NCI-H128 (cell line): ENCODE measurements around the gene DLX2.
"Not testable (repeated sequence)": the region's sequence is repeated elsewhere in the genome, so short reads cannot be mapped to it uniquely, and the experiment has no call there.

Experiments
- DNase-seq: peaks from one replicate; lab custom pipeline; 2025; ENCODE audit not compliant: unreplicated experiment; lab: John Stamatoyannopoulos, UW

DLX2 gene

GRCh38 chr2:172083628-172084394, 18.9 kb downstream of the DLX2 start:
- no peak for DNase-seq

- no peak for DNase-seq
These were observed 19.6 kb downstream of the DLX2 start for GRCh38 chr2:172082944-172083627.

DNA sequence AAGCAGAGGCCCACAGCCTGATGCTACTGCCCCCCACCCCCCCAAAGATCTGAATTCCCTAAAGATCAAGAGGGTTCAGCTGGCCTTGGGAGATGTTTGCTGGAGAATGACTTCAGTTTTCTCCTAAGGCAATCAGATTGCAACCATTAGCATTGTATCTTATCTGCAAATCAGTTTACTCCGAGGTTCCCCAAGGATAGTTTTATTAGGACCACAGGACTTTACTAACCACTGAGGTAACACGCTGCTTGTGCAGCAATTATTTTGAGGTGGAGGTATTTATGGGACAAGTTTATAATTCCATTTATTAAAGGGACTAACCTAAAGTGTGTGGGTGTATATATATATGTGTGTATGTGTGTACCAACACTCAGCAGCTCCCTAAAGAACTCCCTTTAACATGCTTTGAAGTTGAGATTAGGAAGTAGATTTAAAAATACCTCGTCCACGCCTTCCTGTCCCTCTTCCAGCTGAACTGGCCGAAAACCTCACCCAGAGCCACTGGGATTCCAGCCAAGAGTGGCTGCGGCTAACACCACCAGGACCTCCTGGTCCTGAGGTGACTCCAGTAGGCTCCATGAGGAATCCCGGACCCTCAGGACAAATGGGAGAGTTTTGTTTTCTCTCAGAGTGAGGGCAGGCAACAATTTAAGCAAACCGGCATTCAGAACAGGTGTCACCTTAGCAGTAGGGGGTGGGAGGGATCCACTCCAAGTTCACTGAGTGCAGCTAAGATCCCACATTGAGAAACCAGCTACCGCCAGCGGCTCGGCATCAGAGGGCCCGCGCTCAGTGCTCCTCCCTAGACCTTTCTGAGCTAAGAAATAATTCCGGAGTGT, 20.4 kb downstream of the DLX2 start:
- DNase-seq = no peak

DNA sequence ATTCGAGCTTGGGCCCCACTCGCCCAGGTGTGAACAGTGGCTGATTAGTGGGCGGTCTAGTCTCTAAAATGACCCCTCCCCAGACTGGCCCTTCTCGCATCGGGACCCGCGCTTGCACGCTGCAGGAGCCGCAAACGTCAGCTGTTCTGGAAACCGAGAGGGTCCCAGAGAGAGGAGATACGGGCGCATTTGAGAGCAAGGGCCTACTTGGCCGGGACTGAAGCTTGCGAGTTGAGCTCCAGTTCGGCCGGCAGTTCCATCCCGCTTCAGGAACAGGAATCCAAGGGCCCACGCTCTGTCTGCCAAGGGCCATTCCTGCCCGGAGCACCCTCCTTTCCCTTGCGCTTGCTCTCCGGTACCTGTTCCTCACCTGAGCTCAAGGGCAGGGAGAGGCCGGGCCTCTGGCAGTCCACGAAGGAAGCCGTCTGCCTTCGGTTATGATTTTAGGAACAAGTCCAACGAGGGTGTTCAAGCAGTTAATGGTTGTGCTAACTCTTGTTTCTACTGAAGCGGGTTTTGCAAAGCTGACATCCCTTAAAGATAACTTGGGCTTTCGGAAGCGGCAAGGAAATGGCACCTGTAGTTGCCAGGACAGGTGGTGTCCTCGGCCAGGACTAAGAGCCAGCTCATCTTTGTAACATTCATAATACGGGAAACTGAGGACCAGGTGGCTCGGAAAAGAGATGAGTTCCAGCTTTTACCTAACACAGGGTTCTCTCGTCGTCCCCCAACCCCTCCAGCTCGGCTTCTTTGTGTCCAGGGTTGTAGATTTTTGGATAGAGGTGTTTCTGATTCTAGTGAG, 21.3 kb downstream of the DLX2 start:
- no peak for DNase-seq

DNA sequence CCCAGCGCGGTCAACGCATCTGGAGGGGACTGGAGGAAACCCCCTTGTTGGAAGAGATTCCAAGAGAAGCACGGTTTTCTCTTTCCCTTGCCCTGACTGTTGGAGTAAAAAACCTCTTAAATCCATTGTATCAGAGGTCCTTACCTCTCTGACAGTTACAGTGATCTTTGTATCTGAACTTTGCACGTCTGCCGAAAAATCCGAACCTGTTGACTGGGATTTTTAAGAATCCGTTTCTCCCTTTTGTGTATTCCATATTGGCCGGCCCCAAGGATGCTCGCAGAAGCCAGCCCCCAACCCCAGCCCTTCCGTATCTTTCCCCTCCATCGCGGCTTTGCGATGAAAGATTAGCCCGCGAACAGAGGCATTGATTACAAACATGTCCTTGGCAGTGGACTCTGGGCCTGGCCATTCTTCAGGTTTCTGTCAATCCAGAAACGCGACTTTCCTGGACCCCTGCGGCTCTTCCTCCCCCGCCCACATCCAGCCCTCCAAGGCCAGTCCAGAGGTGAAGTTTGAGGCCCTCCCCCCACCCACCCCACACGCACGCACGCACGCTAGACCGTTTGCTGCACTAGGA, 22.0 kb downstream of the DLX2 start:
- no peak for DNase-seq

- DNase-seq = no peak
These were observed 22.7 kb downstream of the DLX2 start for GRCh38 chr2:172079838-172080640.

DNA sequence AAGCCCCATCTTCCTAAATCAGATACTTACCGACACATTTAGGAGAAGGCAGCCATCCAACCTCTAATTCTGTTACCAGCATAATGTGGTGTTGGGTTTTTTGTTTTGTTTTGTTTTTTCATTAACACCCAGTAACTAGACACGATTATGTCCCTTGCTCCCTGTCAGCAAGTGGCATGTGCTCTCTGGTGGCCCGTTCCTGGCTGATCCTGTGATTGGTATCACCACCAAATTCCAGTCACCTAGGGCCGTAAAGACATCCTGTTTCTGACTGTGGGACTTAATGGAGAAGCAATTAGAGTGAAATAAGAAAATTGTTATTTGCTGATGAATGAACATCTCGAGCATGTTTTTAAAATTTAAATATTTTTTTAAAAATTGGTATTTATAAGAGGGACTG, 23.3 kb downstream of the DLX2 start:
- DNase-seq = no peak

DNA sequence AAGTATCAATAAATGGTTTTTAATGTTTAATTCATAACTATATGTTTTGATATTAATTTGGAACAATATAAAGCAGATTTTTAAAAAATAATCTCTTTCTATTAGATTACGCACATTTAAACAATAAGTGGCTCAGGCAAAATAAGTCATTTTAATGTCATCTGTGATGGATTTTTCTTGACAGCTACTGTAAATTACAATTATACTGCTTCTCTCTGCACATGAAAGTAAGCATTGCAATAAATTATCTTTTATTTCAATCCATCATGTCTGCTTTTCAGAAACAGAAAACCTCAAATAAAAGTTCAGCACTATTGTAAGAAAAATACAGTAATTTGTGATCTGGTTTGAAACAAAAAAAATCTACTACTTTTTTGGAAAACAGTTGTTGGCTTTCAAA, 28.4 kb downstream of the DLX2 start:
- no peak for DNase-seq

DNA sequence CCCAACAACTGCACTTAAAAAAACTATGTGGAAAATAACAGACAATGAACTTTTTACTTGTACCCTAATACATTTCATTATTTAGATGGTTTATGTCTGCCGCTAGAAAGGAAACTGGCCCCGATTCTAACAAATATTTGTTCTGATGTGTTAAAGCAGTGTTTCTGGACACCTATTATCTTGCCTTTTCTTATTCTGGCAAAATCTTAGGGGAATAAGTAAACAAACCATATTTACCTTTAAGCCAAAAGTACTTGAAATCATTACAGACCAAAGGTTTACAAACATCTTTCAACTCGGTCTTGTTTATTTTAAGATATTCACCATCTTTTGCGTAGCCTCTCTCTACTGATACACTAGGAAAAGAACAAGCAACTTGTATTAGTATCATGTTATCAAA, 29.2 kb downstream of the DLX2 start:
- no peak for DNase-seq

DNA sequence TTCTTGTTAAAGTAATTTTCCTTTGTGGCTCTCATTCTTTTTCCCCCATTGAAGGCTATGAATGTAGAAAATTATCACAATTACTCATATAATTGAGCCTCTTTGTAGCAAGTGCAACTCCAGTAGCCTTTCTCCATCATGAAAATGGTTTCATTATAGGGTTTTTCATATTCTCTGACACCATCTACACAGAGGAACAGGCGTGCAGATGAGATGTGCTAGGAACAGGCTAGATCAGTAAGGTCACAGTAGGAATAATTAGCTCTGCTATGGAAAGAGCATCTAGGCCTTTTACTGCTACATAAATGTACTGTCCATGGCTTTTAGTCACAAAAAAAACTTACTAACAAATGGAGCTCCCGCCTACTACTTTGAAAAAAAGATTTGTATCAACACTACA, 30.0 kb downstream of the DLX2 start:
- DNase-seq = no peak

DNA sequence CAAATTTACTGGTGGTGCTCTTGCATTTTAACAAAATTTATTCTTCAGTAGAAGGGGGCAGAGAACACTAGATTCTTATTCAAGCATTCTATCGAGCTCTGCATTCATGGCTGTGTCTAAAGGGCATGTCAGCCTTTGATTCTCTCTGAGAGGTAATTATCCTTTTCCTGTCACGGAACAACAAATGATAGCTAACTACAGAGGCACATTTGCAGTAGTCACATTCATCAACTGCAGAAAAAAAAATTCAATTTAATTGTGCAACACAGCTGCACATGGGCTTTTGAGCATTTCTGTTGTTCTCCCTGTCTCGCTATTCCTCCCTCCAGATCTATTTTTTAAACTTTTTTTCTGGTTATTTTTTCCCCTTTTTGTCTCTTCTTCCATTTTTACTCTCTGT, 30.4 kb downstream of the DLX2 start:
- DNase-seq = no peak

GRCh38 chr2:172070936-172071335, 31.8 kb downstream of the DLX2 start:
- DNase-seq = no peak

DNA sequence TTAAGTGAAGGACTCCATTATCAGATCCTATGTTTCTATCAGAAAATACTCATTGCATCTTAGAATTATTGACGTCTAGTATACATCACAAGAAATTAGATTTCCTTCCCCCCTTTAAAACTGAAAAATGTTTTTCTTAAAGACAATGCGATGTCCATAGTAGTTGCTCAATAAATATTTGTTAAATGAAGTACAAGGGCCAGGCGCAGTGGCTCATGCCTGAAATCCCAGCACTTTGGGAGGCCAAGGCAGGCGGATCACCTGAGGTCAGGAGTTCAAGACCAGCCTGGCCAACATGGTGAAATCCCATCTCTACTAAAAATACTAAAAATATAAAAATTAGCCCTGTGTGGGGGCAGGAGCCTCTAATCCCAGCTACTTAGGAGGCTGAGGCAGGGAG, 34.8 kb downstream of the DLX2 start:
- not testable (repeated sequence) for DNase-seq

DNA sequence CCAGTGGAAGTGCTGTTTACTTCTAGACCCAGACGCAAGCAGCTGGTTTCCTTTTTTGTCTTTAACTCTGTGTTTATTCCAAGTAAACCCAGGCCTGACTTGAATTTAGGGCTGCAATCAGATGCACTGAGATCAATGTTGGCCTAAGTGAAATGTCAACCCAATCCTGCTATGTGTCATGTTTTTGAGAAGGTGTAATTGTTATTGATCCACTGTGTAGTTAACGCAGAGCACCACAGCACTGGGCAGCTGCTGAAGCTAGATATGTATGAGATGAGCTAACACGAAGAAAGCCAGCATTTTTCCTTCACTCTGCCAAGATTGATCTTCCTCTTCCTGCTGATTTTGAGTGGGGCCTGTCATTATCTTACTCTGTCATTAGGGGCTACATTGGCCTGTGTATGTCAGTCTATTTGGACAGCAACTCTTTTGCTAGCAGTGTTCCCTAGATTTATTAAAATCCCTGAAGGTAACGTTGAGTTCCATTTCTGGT, 36.3 kb downstream of the DLX2 start:
- DNase-seq = no peak

- no peak for DNase-seq
These were observed 37.6 kb downstream of the DLX2 start for GRCh38 chr2:172065111-172065510.

- DNase-seq = no peak
These were observed 39.3 kb downstream of the DLX2 start for GRCh38 chr2:172063446-172063845.

GRCh38 chr2:172062402-172063004, 40.2 kb downstream of the DLX2 start:
- DNase-seq = no peak

- not testable (repeated sequence) for DNase-seq
These were observed 42.6 kb downstream of the DLX2 start for GRCh38 chr2:172060118-172060517.

DNA sequence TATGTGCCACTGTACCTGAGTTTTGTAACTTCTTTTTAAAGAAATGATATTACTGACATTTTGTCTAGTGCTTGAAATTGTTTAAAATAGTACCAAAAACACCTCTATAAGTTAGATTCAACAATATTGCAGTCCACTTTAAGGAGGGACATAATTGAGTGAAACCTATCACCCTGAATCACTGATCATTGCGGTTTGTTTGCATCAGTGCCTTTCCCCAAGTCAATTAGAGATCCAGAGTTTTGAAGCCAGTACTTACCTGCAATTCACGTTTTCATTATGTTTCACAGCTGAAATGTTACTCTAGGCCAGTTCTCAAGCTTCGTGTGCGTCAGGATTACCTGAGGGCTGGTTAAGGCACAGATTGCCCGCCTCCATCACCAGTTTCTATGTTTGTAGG, 44.0 kb downstream of the DLX2 start:
- DNase-seq = no peak
